H9 (cell line): ENCODE data around the gene NDNF. TPM values are rescaled to one million over a fixed set of nuclear protein-coding genes. Genes with fewer than 3 reads are reported as not detected.

Experiments used
- DNase-seq: peaks from one replicate; pipeline ENCODE4 v3.0.0-alpha.2; 2017
- H2AFZ ChIP-seq: one replicate; pipeline ENCODE4 v1.6.1; 2013; ENCODE audit warnings: mild to moderate bottlenecking, low read length, control low read depth, moderate library complexity
- H2AK5ac ChIP-seq: 2 replicates; pipeline ENCODE4 v1.6.1; 2013; ENCODE audit warnings: low read length, control low read depth, mixed read lengths; ENCODE audit not compliant: insufficient read length
- H2BK120ac ChIP-seq: one replicate; pipeline ENCODE4 v1.6.1; 2013; ENCODE audit warnings: low read depth, mild to moderate bottlenecking, low read length, control low read depth, inconsistent platforms; ENCODE audit not compliant: poor library complexity, severe bottlenecking
- H2BK12ac ChIP-seq: 2 replicates; pipeline ENCODE4 v1.6.1; 2013; ENCODE audit warnings: low read length, control low read depth, mixed read lengths, low read depth; ENCODE audit not compliant: insufficient read length
- H2BK15ac ChIP-seq: 2 replicates; pipeline ENCODE4 v1.6.1; 2013; ENCODE audit warnings: low read depth, low read length, control low read depth
- H2BK20ac ChIP-seq: one replicate; pipeline ENCODE4 v1.6.1; 2013; ENCODE audit warnings: low read depth, mild to moderate bottlenecking, low read length, control low read depth, inconsistent platforms; ENCODE audit not compliant: poor library complexity, severe bottlenecking
- H2BK5ac ChIP-seq: 2 replicates; pipeline ENCODE4 v1.6.1; 2013; ENCODE audit warnings: low read length, control low read depth, mixed read lengths; ENCODE audit not compliant: insufficient read length
- H3K14ac ChIP-seq: 2 replicates; pipeline ENCODE4 v1.6.1; 2013; ENCODE audit warnings: low read length, control low read depth; ENCODE audit not compliant: insufficient read depth
- H3K18ac ChIP-seq: 2 replicates; pipeline ENCODE4 v1.6.1; 2013; ENCODE audit warnings: low read depth, mild to moderate bottlenecking, mixed read lengths, low read length, control low read depth; ENCODE audit not compliant: insufficient read length
- H3K23ac ChIP-seq: 2 replicates; pipeline ENCODE4 v1.6.1; 2013; ENCODE audit warnings: low read length, control low read depth, mixed read lengths, low read depth; ENCODE audit not compliant: insufficient read length
- H3K23me2 ChIP-seq: 2 replicates; pipeline ENCODE4 v1.6.1; 2013; ENCODE audit warnings: low read depth, mild to moderate bottlenecking, mixed read lengths, low read length, control low read depth; ENCODE audit not compliant: insufficient read length, poor library complexity, severe bottlenecking
- H3K27ac ChIP-seq: 2 replicates; pipeline ENCODE4 v1.5.1; 2013; ENCODE audit warnings: low read length, control low read depth, mixed read lengths, low read depth; ENCODE audit not compliant: insufficient read length
- H3K27me3 ChIP-seq: 2 replicates; pipeline ENCODE4 v1.6.1; 2013; ENCODE audit warnings: low read length, control low read depth, inconsistent platforms; ENCODE audit not compliant: insufficient read depth
- H3K4ac ChIP-seq: 2 replicates; pipeline ENCODE4 v1.6.1; 2013; ENCODE audit warnings: low read depth, mild to moderate bottlenecking, control low read depth, inconsistent platforms, low read length, moderate library complexity
- H3K4me1 ChIP-seq: 2 replicates; pipeline ENCODE4 v1.6.1; 2013; ENCODE audit warnings: low read length, control low read depth, inconsistent platforms; ENCODE audit not compliant: insufficient read depth
- H3K4me2 ChIP-seq: 2 replicates; pipeline ENCODE4 v1.6.1; 2013; ENCODE audit warnings: low read length, control low read depth, mixed read lengths; ENCODE audit not compliant: insufficient read length, insufficient read depth
- H3K56ac ChIP-seq: 2 replicates; pipeline ENCODE4 v1.6.1; 2013; ENCODE audit warnings: low read depth, mild to moderate bottlenecking, mixed read lengths, low read length, control low read depth; ENCODE audit not compliant: insufficient read length
- H3K79me1 ChIP-seq: 2 replicates; pipeline ENCODE4 v1.6.1; 2013; ENCODE audit warnings: low read depth, mild to moderate bottlenecking, moderate library complexity, low read length, control low read depth, inconsistent platforms; ENCODE audit not compliant: insufficient read depth, poor library complexity, severe bottlenecking
- H3K79me2 ChIP-seq: 2 replicates; pipeline ENCODE4 v1.6.1; 2013; ENCODE audit warnings: low read length, control low read depth, inconsistent platforms; ENCODE audit not compliant: insufficient read depth
- H3K9ac ChIP-seq: 2 replicates; pipeline ENCODE4 v1.6.1; 2013; ENCODE audit warnings: low read length, control low read depth, mixed read lengths; ENCODE audit not compliant: insufficient read length; ENCODE audit errors: extremely low read depth
- H3K9me3 ChIP-seq: one replicate; pipeline ENCODE4 v1.6.1; 2013; ENCODE audit warnings: low read depth, low read length, inconsistent platforms; ENCODE audit not compliant: control insufficient read depth
- H3T11ph ChIP-seq: one replicate; pipeline ENCODE4 v1.6.1; 2013; ENCODE audit warnings: mild to moderate bottlenecking, low read length, control low read depth, inconsistent platforms
- H4K20me1 ChIP-seq: one replicate; pipeline ENCODE4 v1.6.1; 2013; ENCODE audit not compliant: control insufficient read depth, insufficient read length, insufficient read depth
- H4K5ac ChIP-seq: 2 replicates; pipeline ENCODE4 v1.6.1; 2013; ENCODE audit warnings: low read depth, mild to moderate bottlenecking, mixed read lengths, low read length, control low read depth; ENCODE audit not compliant: insufficient read length
- H4K8ac ChIP-seq: replicated peaks from 2 replicates; pipeline ENCODE4 v1.6.1; 2013; ENCODE audit warnings: low read length, control low read depth, mixed read lengths, low read depth; ENCODE audit not compliant: insufficient read length
- H4K91ac ChIP-seq: 2 replicates; pipeline ENCODE4 v1.6.1; 2013; ENCODE audit warnings: low read depth, mild to moderate bottlenecking, moderate library complexity, mixed read lengths, low read length, control low read depth; ENCODE audit not compliant: insufficient read length
- H3K27ac Mint-ChIP-seq, 3 experiments: 2 replicates in 2 of 3; 3 replicates in 1 of 3; pipeline ENCODE4 v1.8.0; 2020 to 2021; ENCODE audit warnings: mixed read lengths in 3 of 3, mild to moderate bottlenecking in 1 of 3, moderate library complexity in 1 of 3
- H3K27me3 Mint-ChIP-seq: 2 replicates; pipeline ENCODE4 v1.8.0; 2021; ENCODE audit warnings: low read depth, mild to moderate bottlenecking, moderate library complexity, mixed read lengths
- H3K36me3 Mint-ChIP-seq, 3 experiments: 2 replicates in 2 of 3; 3 replicates in 1 of 3; pipeline ENCODE4 v1.8.0; 2020 to 2021; ENCODE audit warnings: low read depth in 3 of 3, mixed read lengths in 3 of 3; ENCODE audit not compliant: insufficient read depth in 1 of 3
- H3K4me1 Mint-ChIP-seq, 2 experiments: 2 replicates each; pipeline ENCODE4 v1.8.0; 2020; ENCODE audit warnings: mixed read lengths in 2 of 2
- H3K4me3 Mint-ChIP-seq, 2 experiments: 2 replicates in 1 of 2; 3 replicates in 1 of 2; pipeline ENCODE4 v1.8.0; 2020 to 2021; ENCODE audit warnings: mild to moderate bottlenecking in 2 of 2, mixed read lengths in 2 of 2, moderate library complexity in 1 of 2
- H3K9me3 Mint-ChIP-seq, 2 experiments: 2 replicates in 1 of 2; 3 replicates in 1 of 2; pipeline ENCODE4 v1.8.0; 2020; ENCODE audit warnings: mild to moderate bottlenecking in 2 of 2, mixed read lengths in 2 of 2, moderate library complexity in 1 of 2
- WGBS: extraction: QIAGEN DNeasy Blood & Tissue Kit; methylation state at CpG from one replicate; pipeline ENCODE4 v1.1.7; 2013; ENCODE audit warnings: missing lambda C conversion rate, low lambda C conversion rate, mixed read lengths; ENCODE audit not compliant: insufficient read length; ENCODE audit errors: extremely low coverage; 5-methylcytosine and 5-hydroxymethylcytosine counted together
- total RNA-seq: library from RNA; stranded (reverse); gene quantifications from 2 replicates; pipeline ENCODE4 v1.2.1, GENCODE V29; 2021
- TF ChIP-seq, protein P1 (sequence below): fragments of 200-600 bp; sonication (generic); conservative IDR thresholded peaks from 3 replicates; pipeline ENCODE4 v1.8.0; 2021; ENCODE audit warnings: antibody characterized with exemption, mild to moderate bottlenecking

The NDNF gene
- total RNA-seq, 1 experiment from 2014 or later, result 0.17 TPM

- Histone ChIP-seq H2AK5ac (no peak overlapping the region), H2BK12ac (no peak overlapping the region), H2BK5ac (no peak overlapping the region), H3K9me3 (no peaks in the 10 kb centered on the region), H3K56ac (no peak overlapping the region), H3K79me1 (no peaks in the 10 kb centered on the region), H3K14ac (no peak overlapping the region), H3K4me2 (no peak overlapping the region), H2BK120ac (no peak overlapping the region), H2AFZ (no peak overlapping the region), H3K27me3 (no peaks in the 10 kb centered on the region), H4K8ac (no peak overlapping the region), H4K5ac (no peak overlapping the region), H3K23ac (no peak overlapping the region), H4K20me1 (no peaks in the 10 kb centered on the region), H2BK20ac (no peak overlapping the region), H3K27ac (no peak overlapping the region), H3K4me1 (peaks cover 3% of the 10 kb centered on the region; the same call in 1 of the 2 replicates), H3K18ac (no peak overlapping the region), H3K23me2 (no peaks in the 10 kb centered on the region), H3K9ac (no peak overlapping the region), H4K91ac (no peak overlapping the region), H3K79me2 (no peaks in the 10 kb centered on the region), H2BK15ac (no peak overlapping the region), H3K4ac (no peak overlapping the region), H3T11ph (no peak overlapping the region)
- no peaks in the 10 kb centered on the region for H3K36me3 Mint-ChIP-seq
- no peak overlapping the region for H3K27ac Mint-ChIP-seq
- no CpG with 5 or more reads among the region's 3 CpGs for WGBS
- no peak for DNase-seq
- H3K4me3 Mint-ChIP-seq, result peak overlapping the region in 1 of 2 experiments; percentile 35; a peak in 1 of 5 replicates
- H3K4me1 Mint-ChIP-seq, result peaks cover 37 to 45% of the 10 kb centered on the region in 2 experiments
- TF ChIP-seq, protein P1, sequence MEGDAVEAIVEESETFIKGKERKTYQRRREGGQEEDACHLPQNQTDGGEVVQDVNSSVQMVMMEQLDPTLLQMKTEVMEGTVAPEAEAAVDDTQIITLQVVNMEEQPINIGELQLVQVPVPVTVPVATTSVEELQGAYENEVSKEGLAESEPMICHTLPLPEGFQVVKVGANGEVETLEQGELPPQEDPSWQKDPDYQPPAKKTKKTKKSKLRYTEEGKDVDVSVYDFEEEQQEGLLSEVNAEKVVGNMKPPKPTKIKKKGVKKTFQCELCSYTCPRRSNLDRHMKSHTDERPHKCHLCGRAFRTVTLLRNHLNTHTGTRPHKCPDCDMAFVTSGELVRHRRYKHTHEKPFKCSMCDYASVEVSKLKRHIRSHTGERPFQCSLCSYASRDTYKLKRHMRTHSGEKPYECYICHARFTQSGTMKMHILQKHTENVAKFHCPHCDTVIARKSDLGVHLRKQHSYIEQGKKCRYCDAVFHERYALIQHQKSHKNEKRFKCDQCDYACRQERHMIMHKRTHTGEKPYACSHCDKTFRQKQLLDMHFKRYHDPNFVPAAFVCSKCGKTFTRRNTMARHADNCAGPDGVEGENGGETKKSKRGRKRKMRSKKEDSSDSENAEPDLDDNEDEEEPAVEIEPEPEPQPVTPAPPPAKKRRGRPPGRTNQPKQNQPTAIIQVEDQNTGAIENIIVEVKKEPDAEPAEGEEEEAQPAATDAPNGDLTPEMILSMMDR, result no peak
- H3K9me3 Mint-ChIP-seq, result no peaks in the 10 kb centered on the region
- H3K27me3 Mint-ChIP-seq, result no peaks in the 10 kb centered on the region
These were observed 62.5 kb downstream of the NDNF start for GRCh38 chr4:121009578-121010478.
